Smooth muscle cell (in vitro differentiated cells): ENCODE measurements around the gene SPIRE2. TPM values are rescaled to one million over a fixed set of nuclear protein-coding genes. Genes with fewer than 3 reads are reported as not detected.

ENCODE experiments used
- DNase-seq: peaks from one replicate; lab custom pipeline; 2025; ENCODE audit not compliant: unreplicated experiment; lab: John Stamatoyannopoulos, UW
- H2AFZ ChIP-seq: fragments of 200-600 bp; sonication (generic); 2 replicates; pipeline ENCODE4 v1.6.0; 2016; ENCODE audit warnings: antibody characterized with exemption, low read depth, mild to moderate bottlenecking
- H3F3A ChIP-seq: fragments of 200-600 bp; sonication (generic); 2 replicates; pipeline ENCODE4 v1.6.0; 2017; ENCODE audit warnings: antibody characterized with exemption, low read depth
- H3K27ac ChIP-seq: fragments of 200-600 bp; sonication (generic); 2 replicates; pipeline ENCODE4 v1.5.1; 2016; ENCODE audit warnings: low read depth, mild to moderate bottlenecking
- H3K27me3 ChIP-seq: fragments of 200-600 bp; sonication (generic); 2 replicates; pipeline ENCODE4 v1.6.1; 2016; ENCODE audit warnings: low read depth, mild to moderate bottlenecking
- H3K36me3 ChIP-seq: fragments of 200-600 bp; sonication (generic); 2 replicates; pipeline ENCODE4 v1.5.1; 2016; ENCODE audit warnings: low read depth
- H3K4me1 ChIP-seq: fragments of 200-600 bp; sonication (generic); 2 replicates; pipeline ENCODE4 v1.5.1; 2016; ENCODE audit warnings: low read depth
- H3K4me2 ChIP-seq: fragments of 200-600 bp; sonication (generic); 2 replicates; pipeline ENCODE4 v1.6.0; 2016; ENCODE audit warnings: mild to moderate bottlenecking
- H3K4me3 ChIP-seq: fragments of 200-600 bp; sonication (generic); 2 replicates; pipeline ENCODE4 v1.5.1; 2016; ENCODE audit warnings: mild to moderate bottlenecking
- H3K79me2 ChIP-seq: fragments of 200-600 bp; sonication (generic); 2 replicates; pipeline ENCODE4 v1.6.0; 2016; ENCODE audit warnings: low read depth, mild to moderate bottlenecking
- H3K9ac ChIP-seq: fragments of 200-600 bp; sonication (generic); 2 replicates; pipeline ENCODE4 v1.6.0; 2016; ENCODE audit warnings: low read depth
- H3K9me3 ChIP-seq: fragments of 200-600 bp; sonication (generic); replicated peaks from 2 replicates; pipeline ENCODE4 v1.5.1; 2016; ENCODE audit warnings: low read depth
- H4K20me1 ChIP-seq: fragments of 200-600 bp; sonication (generic); 2 replicates; pipeline ENCODE4 v1.6.0; 2016; ENCODE audit warnings: low read depth
- WGBS: methylation state at CpG from one replicate; pipeline ENCODE4 v1.1.7; 2016; ENCODE audit warnings: low lambda C conversion rate; 5-methylcytosine and 5-hydroxymethylcytosine counted together
- polyA plus RNA-seq: library from polyadenylated mRNA; unstranded; fragments of >200 nt; fragmentation: Nextera tagmentation; extraction: Ambion mirVana; gene quantifications from 2 replicates; pipeline ENCODE4 v1.2.1, GENCODE V29; 2016
- total RNA-seq: library from RNA; depleted of rRNA; stranded (reverse); fragments of >200 nt; gene quantifications from 2 replicates; pipeline ENCODE4 v1.2.3, GENCODE V29; 2014
- TF ChIP-seq, protein P1 (sequence below): fragments of 200-600 bp; sonication (generic); IDR thresholded peaks from 2 replicates; pipeline ENCODE4 v1.5.1; 2017; ENCODE audit warnings: borderline replicate concordance, mild to moderate bottlenecking, antibody characterized with exemption; ENCODE audit not compliant: insufficient read depth, poor library complexity, severe bottlenecking

Gene SPIRE2
- total and polyA plus RNA-seq, 2 experiments from 2014 or later = 1.1 to 1.4 TPM

DNA sequence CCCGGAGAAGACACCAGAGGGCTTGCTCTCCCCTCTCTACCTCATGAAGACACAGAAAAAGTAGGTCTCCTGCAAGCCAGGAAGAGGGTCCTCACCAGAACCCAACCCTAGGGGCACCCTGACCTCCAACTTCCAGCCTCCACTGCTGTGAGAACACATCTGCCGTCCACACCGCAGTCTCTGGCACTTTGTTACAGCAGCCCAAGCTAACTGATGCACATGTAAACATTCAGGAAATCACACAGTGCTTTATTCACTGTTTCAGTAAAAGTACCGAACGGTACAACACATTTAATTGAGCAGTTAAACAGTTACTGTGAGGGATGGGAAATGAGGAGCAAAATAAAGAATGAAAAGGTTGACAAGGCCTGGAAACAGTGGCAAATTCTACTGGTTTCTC, 30.1 kb upstream of the SPIRE2 start:
- H4K20me1 ChIP-seq = no peaks in the 10 kb centered on the region
- no peaks in the 10 kb centered on the region for H3K4me1 ChIP-seq
- H3K27me3 ChIP-seq = no peaks in the 10 kb centered on the region
- no peak overlapping the region for H3K4me2 ChIP-seq
- no peak overlapping the region for H3K4me3 ChIP-seq
- H3K27ac ChIP-seq = no peak overlapping the region
- TF ChIP-seq, protein P1, sequence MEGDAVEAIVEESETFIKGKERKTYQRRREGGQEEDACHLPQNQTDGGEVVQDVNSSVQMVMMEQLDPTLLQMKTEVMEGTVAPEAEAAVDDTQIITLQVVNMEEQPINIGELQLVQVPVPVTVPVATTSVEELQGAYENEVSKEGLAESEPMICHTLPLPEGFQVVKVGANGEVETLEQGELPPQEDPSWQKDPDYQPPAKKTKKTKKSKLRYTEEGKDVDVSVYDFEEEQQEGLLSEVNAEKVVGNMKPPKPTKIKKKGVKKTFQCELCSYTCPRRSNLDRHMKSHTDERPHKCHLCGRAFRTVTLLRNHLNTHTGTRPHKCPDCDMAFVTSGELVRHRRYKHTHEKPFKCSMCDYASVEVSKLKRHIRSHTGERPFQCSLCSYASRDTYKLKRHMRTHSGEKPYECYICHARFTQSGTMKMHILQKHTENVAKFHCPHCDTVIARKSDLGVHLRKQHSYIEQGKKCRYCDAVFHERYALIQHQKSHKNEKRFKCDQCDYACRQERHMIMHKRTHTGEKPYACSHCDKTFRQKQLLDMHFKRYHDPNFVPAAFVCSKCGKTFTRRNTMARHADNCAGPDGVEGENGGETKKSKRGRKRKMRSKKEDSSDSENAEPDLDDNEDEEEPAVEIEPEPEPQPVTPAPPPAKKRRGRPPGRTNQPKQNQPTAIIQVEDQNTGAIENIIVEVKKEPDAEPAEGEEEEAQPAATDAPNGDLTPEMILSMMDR = no peak
- no peaks in the 10 kb centered on the region for H3K36me3 ChIP-seq
- H3K9ac ChIP-seq = no peak overlapping the region
- WGBS = 98% methylated on average over 5 of the region's 5 CpGs
- no peaks in the 10 kb centered on the region for H3F3A ChIP-seq
- no peak for DNase-seq
- H3K79me2 ChIP-seq = no peaks in the 10 kb centered on the region
- H2AFZ ChIP-seq = no peak overlapping the region
- no peaks in the 10 kb centered on the region for H3K9me3 ChIP-seq

DNA sequence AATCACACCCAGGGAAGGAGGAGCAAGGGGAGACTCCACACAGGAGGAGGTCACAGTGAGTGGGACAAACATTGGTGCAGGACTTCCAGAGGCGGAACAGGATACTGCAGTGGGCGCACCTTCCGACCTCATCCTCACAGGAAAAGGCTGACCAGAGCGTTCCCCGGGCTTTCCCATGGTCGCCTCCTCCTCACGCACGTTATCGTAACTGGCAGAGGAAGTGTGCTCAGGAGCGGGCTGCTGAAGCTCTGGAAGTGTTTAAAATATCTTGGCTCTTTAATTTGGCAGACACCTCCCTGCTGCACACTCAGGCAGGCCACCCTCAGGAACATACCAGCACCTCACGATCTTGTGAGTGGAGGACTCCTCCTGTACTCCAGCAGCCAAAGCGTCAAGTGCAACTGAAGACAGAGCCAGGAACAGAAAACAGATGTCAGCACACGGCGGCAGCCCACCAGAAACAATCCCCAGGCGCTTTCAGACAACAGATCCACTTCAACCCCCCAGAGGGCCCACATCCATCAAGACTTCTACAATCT, 29.4 kb upstream of the SPIRE2 start:
- 92% methylated on average over 15 of the region's 15 CpGs for WGBS

DNA sequence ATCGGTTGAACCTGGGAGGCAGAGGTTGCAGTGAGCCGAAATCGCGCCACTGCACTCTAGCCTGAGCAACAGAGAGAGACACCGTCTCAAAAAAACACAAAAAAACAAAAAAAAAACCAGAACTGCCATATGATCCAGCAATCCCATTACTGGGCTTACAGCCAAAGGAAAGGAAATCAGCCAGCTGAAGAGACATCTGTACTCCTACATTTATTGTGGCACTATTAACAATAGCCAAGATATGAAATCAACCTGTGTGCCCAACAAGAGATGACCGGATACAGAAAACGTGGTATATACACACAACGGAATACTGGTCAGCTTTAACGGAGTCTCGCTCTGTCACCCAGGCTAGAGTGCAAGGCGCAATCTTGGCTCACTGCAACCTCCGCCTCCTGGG, 26.5 kb upstream of the SPIRE2 start:
- H3F3A ChIP-seq = no peaks in the 10 kb centered on the region
- no peaks in the 10 kb centered on the region for H4K20me1 ChIP-seq
- no peaks in the 10 kb centered on the region for H3K27me3 ChIP-seq
- no peaks in the 10 kb centered on the region for H3K79me2 ChIP-seq
- no peak overlapping the region for H3K27ac ChIP-seq
- no peak overlapping the region for H3K4me2 ChIP-seq
- no peak overlapping the region for H2AFZ ChIP-seq
- H3K9me3 ChIP-seq = no peaks in the 10 kb centered on the region
- H3K4me3 ChIP-seq = no peak overlapping the region
- over 99% methylated on average over 12 of the region's 12 CpGs for WGBS
- TF ChIP-seq, protein P1 = no peak
- no peaks in the 10 kb centered on the region for H3K4me1 ChIP-seq
- DNase-seq = no peak
- H3K36me3 ChIP-seq = no peaks in the 10 kb centered on the region
- H3K9ac ChIP-seq = no peak overlapping the region

More for the DNA sequence above, 29.4 kb upstream of the SPIRE2 start:
- H3K27ac ChIP-seq = no peak overlapping the region
- no peak overlapping the region for H2AFZ ChIP-seq
- no peak overlapping the region for H3K4me3 ChIP-seq
- no peak overlapping the region for H3K9ac ChIP-seq
- no peak for DNase-seq
- no peaks in the 10 kb centered on the region for H3K27me3 ChIP-seq
- H4K20me1 ChIP-seq = no peaks in the 10 kb centered on the region
- no peaks in the 10 kb centered on the region for H3K36me3 ChIP-seq
- H3K79me2 ChIP-seq = no peaks in the 10 kb centered on the region
- no peak overlapping the region for H3K4me2 ChIP-seq
- TF ChIP-seq, protein P1 = no peak
- H3F3A ChIP-seq = no peaks in the 10 kb centered on the region
- no peaks in the 10 kb centered on the region for H3K4me1 ChIP-seq
- H3K9me3 ChIP-seq = no peaks in the 10 kb centered on the region
